ENCODE measurements around the gene TOM1L2.

DNA sequence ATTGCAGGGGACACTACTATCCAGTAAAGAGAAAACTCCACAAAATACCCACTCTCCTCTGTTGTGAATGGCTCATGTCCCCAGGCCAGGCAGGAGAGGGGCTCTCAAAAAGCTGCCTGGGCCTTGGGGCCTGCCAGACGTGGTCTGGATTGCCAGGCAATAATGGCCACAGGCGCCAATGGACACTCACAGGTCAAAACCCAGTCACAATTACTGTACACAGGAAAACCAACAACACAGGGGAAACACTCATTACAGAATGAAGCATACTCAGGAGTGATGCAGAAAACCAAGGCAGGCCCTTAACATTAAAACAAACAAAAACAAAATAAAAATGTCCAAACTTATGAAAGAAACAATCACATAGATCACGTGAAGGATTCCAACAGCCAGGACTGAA is 100.3 kb downstream of the TOM1L2 start:
- TF ChIP-seq CREB1 (IDR thresholded peaks at IDR 0.05; ENCODE audit: low read depth), result no peak
- TF ChIP-seq YY1 (IDR thresholded peaks at IDR 0.05; ENCODE audit: low read depth), result no peak
- TF ChIP-seq EP300 (IDR thresholded peaks at IDR 0.05; ENCODE audit: borderline replicate concordance), result no peak
- TF ChIP-seq TAF1 (IDR thresholded peaks at IDR 0.05; ENCODE audit: low read depth), result no peak
- TF ChIP-seq MAX (IDR thresholded peaks at IDR 0.05), result no peak
- TF ChIP-seq NFIC (IDR thresholded peaks at IDR 0.05), result no peak

Measured in Ishikawa (cell line).